GM04504 (cell line): ENCODE measurements around the gene BAG1.

Source experiments
- DNase-seq: peaks from one replicate; pipeline ENCODE4 v3.0.0-alpha.2; 2012; ENCODE audit warnings: low read depth

Gene BAG1

DNA sequence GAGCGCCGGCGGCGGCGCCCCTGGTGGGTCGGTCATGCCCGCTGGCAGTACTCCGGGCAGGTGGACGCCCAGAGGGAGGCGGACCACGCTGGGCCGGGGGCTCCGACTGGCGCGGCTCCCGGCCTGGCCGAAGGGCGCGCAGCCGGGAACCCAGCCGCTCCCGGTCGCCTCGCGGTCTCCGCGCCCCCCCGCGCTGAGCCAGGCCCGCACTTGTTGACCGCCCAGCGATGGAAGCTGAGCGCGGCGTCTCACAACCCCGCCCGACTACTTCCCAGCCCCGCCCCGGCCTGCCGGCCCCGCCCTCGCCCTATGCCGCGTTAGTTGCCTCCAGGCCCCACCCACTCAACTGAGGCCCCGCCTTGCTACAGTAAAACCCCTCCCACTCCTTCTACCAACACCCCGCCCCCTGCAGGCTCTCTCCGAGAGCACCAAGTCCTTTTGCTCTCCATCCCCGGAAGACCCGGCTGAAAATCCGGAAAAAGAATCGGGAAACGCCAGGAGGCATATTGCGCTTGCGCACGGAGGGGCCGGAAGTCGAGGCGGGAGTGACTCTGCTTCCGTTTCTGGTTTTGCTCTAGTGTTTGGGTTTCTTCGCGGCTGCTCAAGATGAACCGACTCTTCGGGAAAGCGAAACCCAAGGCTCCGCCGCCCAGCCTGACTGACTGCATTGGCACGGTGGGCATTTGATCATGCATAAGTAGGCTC, at the start of gene BAG1, which contains the start of gene CHMP5:
BAG1 (minus strand) TSS at position 236 of the 705 bp plus-strand sequence.
CHMP5 (plus strand) TSS at position 577 of the 705 bp plus-strand sequence; CDS start at position 607, 30 bp downstream.
- DNase-seq: peak; percentile 99

DNA sequence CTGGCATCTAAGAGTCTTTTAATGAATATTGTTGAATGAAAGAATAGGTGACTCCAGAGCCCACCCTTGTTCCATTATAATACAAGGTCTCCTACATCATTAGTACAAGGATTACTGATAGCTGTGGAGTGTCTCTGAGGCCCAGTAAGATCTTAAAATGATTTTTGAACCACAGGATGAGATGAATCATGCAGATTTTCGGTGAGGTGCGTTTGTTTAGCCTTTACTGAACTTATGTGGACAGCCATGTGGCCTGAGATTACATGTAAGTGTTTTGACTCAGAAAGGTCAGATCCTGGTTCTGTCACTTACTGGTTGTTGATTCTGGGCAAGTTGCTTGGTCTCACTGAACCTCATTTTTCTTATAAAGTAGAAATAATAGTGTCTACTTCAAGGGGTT, 47.4 kb upstream of the BAG1 start:
- no peak for DNase-seq

DNA sequence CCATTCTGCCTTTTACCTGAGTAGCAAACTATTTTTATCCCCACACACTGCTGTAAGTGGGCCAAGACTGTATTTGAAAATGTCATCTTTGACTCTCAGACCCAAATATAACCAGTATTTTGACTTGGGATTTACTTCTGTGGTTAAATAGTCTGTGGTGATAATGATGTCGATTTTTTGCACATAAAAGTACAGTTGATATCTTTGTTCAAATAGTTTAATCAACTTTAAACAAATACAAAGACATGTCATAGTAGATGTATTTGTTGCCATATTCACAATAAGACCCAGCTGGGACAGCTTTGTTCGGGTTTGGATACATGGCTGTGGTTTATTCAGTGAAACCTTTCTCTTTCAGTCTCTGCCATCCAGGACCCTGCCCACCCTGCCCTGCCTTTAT, 46.2 kb upstream of the BAG1 start:
- no peak for DNase-seq

DNA sequence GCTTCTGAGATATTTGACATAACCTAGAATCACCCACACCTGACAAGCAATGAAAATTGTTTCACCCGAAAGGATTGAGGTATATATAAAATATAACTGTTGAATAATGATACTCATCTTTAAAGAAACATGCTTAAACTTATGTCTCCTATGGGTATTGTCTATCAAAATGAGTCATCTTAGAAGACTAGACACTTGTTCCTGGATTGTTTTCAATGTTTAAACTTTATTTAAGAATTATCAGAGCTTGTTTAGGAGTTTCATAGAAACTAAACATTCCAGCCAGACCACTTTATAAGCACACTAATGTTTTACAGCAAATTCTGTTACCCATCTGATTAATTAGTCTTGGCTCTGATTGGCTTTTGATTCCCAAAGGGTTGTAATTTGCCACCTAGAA, 45.4 kb upstream of the BAG1 start:
- no peak for DNase-seq

DNA sequence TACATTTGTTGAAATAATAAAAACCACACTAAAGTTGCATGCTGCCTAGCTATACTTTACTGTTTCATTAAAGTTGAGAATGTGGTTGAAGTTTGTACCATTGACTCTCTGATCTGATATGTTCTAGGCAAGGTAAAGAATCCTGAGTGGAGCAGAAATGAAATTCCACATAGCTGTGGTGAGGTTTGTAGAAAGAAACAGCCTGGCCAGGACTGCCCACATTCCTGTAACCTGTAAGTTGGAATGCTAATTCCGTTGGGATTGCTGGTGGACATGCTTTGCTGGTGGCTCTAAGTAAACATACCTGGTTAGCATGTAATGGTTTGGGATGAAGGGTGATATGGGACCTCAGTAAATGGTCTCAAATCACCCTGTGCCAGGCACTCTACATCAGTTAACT, 42.6 kb upstream of the BAG1 start:
- no peak for DNase-seq

DNA sequence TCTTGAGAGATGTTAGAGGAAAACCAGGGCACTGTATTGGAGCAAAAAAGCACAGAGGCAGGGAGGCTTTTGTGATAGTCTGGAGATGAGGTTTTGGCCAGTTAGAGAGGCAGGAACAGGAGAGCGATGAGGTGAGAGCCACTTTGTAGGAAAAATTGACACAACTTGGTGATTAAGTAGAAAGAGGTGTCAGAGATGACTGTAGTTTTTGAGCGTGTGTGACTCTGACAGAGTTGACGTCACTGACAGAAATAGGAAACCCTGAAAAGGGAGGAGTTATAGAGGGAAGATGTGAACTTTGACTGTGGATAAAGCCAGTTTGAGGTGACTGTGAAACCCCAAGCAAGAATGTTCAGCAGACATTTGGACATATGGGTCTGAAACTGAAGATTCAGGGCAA, 41.5 kb upstream of the BAG1 start:
- no peak for DNase-seq

DNA sequence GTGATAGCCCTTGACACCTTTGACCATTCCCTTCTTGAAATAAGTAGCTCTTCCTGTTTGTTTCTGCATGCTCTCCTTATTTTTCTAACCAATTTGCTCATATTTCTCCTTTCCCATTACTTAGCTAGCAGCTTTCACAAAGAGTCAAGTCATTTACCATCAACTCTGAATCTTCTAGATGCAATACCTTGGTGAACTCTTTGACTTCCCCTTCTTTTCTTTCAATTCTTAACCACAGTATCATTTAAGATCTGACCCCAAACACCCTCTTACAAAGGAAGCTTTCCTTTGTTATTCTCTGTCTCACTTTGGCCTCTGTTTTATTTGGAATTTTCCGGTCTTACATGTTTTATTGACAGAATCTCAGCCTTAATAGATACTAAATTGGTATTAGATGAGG, 39.9 kb upstream of the BAG1 start:
- no peak for DNase-seq

DNA sequence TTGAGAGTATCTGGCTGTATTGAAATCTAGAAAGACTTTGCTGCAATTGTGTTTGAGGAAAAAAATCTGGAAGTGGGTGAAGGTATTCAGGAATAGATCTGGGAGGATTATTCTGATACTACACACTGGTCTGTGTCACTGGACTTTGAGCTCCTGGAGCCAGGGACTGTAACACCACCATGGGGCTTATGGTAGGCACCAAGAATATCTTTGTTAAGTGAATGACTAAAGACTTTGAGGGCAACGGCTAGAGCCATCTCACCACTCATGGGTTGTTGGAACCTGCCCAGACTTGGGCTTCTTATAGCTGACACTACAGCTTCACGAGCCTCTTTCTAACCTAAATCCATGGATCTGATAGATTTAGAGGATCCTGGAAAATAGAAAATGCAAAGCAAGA, 36.0 kb upstream of the BAG1 start:
- DNase-seq: no peak

DNA sequence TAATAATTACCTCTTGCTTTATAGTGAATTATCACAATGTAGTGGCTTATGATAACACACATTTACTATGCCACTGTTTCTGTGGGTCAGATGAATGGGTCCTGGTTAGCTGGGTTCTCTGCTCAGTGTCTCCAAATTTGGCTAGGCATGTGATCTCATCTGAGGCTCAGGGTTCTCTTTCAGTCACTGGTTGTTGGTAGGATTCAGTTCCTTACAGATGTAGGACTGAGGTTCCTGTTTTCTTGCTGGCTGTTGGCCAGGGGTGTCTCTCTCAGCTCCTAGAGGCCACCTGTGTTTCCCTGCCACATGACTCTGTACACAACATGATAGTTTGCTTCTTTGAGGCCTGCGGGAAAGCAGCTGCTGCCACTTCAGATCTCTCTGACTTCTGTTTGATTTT, 32.9 kb upstream of the BAG1 start:
- DNase-seq: no peak

DNA sequence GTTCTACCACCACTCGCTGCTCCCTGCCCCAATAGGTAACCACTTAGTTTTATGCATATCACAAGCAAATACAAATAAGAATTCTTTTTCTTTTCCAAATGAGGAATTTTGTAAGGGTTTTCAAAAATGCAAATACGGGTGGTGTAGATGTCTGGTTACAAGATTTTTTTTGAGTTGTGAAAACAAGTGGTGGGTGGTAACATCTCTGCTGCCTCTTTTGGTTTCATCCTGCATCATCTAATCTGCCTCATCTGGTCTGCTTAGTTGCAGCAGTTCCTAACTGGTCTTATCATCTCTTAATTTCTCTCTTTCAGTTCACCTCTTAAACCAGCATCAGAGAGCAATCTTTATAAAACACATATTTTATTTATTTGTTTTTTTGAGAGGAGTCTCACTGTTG, 31.1 kb upstream of the BAG1 start:
- no peak for DNase-seq

DNA sequence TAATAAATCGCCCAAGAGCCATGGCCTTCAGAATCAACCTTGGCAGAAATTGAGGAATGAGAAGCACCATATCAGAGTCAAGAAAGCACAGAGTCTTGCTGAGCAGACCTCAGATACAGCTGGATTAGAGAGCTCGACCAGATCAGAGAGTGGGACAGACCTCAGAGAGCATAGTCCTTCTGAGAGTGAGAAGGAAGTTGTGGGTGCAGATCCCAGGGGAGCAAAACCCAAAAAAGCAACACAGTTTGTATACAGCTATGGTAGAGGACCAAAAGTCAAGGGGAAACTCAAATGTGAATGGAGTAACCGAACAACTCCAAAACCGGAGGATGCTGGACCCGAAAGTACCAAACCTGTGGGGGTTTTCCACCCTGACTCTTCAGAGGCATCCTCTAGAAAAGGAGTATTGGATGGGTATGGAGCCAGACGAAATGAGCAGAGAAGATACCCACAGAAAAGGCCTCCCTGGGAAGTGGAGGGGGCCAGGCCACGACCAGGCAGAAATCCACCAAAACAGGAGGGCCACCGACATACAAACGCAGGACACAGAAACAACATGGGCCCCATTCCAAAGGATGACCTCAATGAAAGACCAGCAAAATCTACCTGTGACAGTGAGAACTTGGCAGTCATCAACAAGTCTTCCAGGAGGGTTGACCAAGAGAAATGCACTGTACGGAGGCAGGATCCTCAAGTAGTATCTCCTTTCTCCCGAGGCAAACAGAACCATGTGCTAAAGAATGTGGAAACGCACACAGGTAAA, 30.3 kb upstream of the BAG1 start:
- DNase-seq: no peak

DNA sequence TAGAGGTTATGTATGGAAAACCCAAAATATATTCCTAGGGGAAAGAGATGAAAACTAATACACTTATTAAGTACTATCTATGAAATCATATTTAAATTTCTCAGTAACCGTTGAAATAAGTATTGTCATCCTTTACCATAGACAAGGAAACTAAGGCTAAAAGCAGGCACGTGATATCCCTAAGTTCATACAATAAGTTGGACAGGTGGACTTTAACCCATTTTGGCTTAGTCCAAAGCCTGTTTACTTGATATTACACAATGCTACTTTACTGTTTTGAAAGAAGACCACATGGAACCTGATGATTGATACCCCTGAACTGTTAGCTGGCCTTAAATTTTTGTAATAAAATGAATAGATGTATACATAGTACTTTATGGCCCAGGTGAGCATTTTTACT, 29.3 kb upstream of the BAG1 start:
- DNase-seq: no peak

DNA sequence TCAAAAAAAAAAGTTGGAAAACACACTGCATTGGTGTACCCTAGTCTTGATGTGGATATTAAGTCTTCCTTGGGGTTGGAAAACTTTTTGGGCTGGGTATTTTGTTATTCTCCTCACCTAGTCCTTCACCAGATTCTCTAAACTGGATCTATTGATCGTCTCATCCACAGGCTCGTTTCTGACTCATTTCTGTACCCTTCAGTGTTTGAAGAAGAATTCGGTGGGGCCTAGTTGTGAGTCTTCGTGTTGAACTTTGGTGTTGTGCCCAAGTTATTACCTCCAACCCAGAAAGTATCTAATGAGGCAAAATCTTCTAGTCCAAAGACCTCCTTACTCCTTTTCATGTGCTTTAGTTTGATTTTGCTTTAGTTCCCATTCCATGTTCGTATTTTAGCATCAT, 27.4 kb upstream of the BAG1 start:
- DNase-seq: no peak

DNA sequence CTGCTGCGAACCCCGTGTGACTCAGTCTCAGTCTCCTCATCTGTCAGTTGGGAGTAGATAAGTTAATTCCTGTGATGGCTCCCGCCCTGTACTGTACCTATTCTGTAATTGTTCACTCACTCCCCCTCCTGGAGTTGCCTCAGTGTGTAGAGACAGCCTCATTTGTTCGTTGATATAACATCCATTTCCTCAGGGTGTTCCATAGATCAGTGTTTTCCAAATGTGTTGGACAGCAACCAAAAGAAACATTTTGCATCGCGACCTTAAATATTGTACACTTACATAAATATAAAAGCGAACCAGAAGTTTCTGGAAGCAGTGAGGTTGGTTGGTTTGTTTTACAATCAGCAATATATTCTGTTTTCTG, 26.5 kb upstream of the BAG1 start:
- no peak for DNase-seq

DNA sequence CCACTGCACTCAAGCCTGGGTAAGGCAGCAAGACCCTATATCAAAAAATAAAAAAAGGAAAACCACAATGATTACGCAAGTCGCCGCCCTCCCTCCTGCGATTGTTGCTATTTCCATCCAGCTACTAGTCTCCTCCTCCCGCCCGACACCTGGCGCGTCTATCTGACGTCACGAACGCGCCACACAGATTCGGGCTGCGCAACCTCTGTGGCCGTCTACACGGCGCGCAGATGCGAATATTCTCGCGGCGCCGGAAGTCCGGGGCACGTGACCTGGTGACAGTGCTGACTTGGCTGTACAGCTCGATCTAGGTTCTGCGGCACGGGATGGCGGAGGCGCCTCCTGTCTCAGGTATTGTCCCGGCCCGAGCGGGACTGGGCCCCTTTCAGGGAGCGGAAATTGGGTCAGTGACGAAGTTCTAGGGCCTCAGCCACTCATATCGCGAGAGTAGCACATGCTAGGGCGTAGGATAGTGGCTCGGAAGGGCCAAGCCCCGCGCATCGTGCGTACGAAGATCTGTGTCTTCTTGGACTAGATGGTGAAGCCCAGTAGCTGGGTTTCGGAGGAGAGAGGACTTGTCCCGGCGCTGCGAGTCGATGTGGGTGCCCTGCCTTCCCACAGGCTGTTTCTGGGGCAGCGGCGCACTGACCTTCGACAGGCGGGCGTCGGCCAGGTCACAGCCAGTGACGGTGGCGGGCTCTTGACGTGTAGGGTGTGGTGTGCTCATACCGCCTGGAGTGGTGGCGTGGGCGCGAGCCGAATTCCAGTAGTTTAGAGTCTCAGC, 25.9 kb upstream of the BAG1 start, which contains the start of gene NFX1:
NFX1 (plus strand) TSS at position 270 of the 784 bp plus-strand sequence; CDS start at position 327, 57 bp downstream.
- peak; percentile 98 for DNase-seq

DNA sequence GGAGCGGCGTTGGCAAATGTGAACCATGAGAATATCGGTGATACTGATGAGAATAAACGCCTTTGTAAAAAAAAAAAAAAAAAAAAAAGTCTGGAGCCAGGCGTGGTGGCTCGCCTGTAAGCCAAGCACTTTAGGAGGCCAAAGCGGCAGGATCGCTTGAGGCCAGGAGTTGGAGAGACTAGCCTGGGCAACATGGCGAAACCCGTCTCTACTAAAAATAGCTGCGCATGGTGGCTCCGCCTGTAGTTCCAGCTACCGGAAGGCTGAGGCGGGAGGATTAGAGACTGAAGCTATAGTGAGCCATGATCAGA, 25.4 kb upstream of the BAG1 start:
- no peak for DNase-seq

DNA sequence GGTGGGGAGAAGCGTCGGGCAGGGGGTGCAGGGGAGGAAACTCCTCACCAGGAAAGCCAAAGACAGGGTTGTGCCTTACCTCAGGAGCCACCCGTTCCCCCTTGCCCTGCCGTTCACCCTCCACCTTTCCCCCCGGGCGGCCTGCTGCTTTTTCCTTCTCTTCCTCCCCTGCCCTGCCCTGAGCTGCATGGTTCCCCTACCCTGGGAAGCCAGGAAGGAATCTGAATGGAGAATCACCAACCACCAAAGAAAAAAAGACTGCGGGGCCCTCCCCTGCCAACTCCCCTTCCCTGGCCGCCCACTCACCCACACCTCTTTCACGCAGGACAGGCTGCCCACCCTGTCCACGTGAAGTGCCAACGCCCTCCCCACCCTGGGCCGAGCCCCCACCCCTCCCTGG, 25.0 kb upstream of the BAG1 start:
- DNase-seq: no peak

DNA sequence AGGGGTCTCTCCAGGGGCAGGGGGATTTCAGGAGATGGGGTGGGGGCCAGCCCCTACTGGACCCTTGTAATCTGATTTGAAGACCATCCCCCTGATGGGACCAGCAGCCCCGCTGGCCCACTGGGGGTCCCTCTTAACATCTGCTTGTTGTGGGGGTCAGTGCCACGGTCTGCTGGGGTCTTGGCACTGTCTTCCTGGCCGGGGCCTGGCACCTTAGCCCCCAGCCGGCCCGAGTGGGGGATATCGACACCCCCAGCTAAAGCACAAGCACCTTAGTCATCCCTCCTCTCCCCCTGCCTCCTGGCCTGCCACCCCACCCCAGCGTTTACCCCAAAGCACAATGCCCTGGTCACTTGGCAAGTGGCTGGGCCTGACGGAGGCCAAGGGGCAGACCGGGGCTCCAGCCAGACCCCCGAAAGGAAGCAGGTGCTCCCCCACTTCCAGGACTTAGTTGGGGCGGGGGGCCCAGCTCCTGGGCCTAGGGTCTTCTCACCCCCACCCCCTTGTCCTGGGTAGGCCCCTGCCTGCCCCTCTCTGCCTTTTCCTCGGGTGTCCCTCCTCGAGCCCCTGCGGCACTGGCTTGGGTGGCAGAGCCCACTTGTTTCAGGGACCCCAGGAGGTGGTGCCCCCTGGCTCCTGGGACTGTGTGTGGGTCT, 24.4 kb upstream of the BAG1 start:
- DNase-seq: no peak

DNA sequence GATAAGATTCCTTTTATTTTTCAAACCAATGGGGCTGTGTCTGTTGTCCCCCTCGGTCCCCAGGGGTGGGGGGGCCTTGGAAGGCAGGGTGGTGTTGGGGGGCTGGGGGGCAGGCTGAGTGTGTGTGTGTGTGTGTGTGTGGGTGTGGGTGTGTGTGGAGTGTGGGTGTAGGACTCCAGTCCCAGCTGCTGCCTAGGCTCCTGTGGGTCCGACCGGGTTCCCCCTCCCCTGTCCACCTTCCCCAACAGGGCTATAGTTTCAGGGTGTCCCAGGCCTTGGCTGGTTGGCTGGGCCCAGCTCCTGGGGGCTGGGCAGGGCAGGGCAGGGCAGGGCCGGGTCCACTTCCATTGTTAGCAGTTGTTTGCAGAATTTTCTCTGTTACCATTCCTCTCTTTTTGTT, 23.7 kb upstream of the BAG1 start:
- DNase-seq: no peak

DNA sequence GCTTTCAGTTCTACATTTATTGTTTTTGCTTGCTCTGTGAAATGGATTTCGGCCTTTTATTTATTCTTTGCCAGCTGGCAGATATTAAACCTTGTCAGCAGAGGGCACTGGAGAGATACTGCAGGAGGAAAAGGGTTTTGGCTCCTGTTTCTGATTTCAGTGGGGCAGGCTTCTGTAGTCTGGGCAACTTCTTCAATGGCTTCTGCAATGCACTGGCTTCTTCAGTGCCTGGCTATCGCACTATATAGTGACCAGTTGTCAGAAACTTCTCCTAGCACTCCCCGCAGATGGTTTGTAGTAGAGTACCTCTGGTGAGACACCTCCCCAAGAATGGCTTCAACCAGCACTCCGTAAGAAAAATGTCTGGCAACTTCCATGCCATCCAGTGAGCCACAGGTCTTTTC, 22.6 kb upstream of the BAG1 start:
- peak; percentile 43 for DNase-seq

DNA sequence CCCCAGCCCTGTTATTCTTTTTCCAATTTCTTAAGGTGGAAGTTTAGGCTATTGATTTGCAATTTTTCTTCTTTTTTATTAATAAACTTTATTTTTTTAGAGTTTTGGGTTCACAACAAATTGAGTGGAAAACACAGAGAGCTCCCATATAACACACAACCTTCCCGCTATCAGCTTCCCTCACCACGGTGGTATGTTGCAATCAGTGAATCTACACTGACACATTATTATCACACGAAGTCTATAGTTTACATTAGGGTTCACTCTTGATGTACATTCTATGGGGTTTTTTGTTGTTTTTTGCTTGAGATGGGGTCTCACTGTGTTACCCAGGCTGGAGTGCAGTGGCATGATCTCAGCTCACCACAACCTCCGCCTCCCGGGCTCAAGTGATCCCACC, 21.0 kb upstream of the BAG1 start:
- no peak for DNase-seq

DNA sequence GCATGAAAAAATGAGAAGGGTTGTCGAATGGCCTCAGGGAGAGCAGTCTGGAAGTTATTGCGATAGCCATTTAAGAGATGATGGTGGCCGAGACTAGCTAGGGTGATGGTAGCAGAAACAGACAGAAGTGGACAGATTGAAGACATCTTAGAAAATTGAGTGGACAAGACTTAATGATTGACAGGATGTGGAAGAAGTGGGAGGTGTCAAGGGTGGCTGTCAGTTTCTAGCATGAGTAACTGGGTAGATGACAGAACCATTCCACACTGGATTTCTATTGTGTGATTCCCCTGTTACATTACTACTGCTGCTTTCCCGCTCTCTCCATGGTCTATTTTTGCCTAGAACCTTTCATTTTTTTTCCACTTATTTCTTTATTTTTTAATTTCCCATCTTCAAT, 13.0 kb upstream of the BAG1 start:
- no peak for DNase-seq

DNA sequence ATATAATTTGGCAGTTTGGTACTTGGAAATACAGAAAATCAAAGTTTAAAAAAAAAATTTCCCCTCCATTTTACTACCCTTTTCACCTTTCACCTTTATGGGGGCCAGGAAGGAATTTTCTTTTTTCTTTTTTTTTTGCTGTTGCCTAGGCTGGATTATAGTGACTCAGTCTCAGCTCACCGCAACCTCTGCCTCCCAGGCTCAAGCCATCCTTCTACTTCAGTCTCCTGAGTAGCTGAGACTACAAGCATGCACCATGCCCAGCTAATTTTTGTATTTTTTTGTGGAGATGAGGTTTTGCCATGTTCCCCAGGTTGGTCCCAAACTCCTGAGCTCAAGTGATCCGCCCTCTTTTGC, 9.4 kb upstream of the BAG1 start:
- no peak for DNase-seq
